Neural progenitor cell (in vitro differentiated cells): ENCODE data around the gene PFDN1. TPM values are rescaled to one million over a fixed set of nuclear protein-coding genes. Genes with fewer than 3 reads are reported as not detected.
A peak's percentile ranks its signal among the peaks of the same experiment; 100 is the strongest.

Experiments used
- DNase-seq: peaks from one replicate; pipeline ENCODE4 v3.0.0-alpha.2; 2016; ENCODE audit warnings: low spot score
- H2AFZ ChIP-seq: fragments of 200-600 bp; sonication (generic); replicated peaks from 2 replicates; pipeline ENCODE4 v1.6.1; 2016; ENCODE audit warnings: antibody characterized with exemption
- H3F3A ChIP-seq: fragments of 200-600 bp; sonication (generic); 2 replicates; pipeline ENCODE4 v1.6.1; 2016; ENCODE audit warnings: antibody characterized with exemption, low read depth
- H3K27ac ChIP-seq: fragments of 200-600 bp; sonication (generic); 2 replicates; pipeline ENCODE4 v1.5.1; 2016; ENCODE audit warnings: mild to moderate bottlenecking
- H3K27me3 ChIP-seq: fragments of 200-600 bp; sonication (generic); 2 replicates; pipeline ENCODE4 v1.6.1; 2016; ENCODE audit warnings: mild to moderate bottlenecking, moderate library complexity
- H3K36me3 ChIP-seq: fragments of 200-600 bp; sonication (generic); 2 replicates; pipeline ENCODE4 v1.5.1; 2016
- H3K4me1 ChIP-seq: fragments of 200-600 bp; sonication (generic); 2 replicates; pipeline ENCODE4 v1.6.1; 2016; ENCODE audit warnings: mixed run types
- H3K4me2 ChIP-seq: fragments of 200-600 bp; sonication (generic); 2 replicates; pipeline ENCODE4 v1.6.1; 2016
- H3K4me3 ChIP-seq: fragments of 200-600 bp; sonication (generic); 2 replicates; pipeline ENCODE4 v1.5.1; 2016
- H3K79me2 ChIP-seq: fragments of 200-600 bp; sonication (generic); 2 replicates; pipeline ENCODE4 v1.6.1; 2016; ENCODE audit warnings: low read depth
- H3K9ac ChIP-seq: fragments of 200-600 bp; sonication (generic); 2 replicates; pipeline ENCODE4 v1.6.1; 2016
- H3K9me3 ChIP-seq: fragments of 200-600 bp; sonication (generic); 2 replicates; pipeline ENCODE4 v1.5.1; 2016; ENCODE audit warnings: low read depth
- H4K20me1 ChIP-seq: fragments of 200-600 bp; sonication (generic); 2 replicates; pipeline ENCODE4 v1.6.1; 2016; ENCODE audit warnings: low read depth
- H3K27ac Mint-ChIP-seq: 3 replicates; pipeline ENCODE4 v1.8.0; 2021; ENCODE audit warnings: mixed read lengths
- H3K27me3 Mint-ChIP-seq: 2 replicates; pipeline ENCODE4 v1.8.0; 2022; ENCODE audit warnings: low read depth, mild to moderate bottlenecking, inconsistent platforms, moderate library complexity, mixed read lengths; ENCODE audit not compliant: insufficient read depth
- H3K36me3 Mint-ChIP-seq: 3 replicates; pipeline ENCODE4 v1.8.0; 2021; ENCODE audit warnings: mixed read lengths
- H3K4me1 Mint-ChIP-seq: 3 replicates; pipeline ENCODE4 v1.8.0; 2021; ENCODE audit warnings: mixed read lengths
- H3K4me3 Mint-ChIP-seq: 3 replicates; pipeline ENCODE4 v1.8.0; 2021; ENCODE audit warnings: mild to moderate bottlenecking, moderate library complexity, mixed read lengths
- H3K9me3 Mint-ChIP-seq: 3 replicates; pipeline ENCODE4 v1.8.0; 2020; ENCODE audit warnings: mixed read lengths
- CTCF ChIP-seq: fragments of 200-600 bp; sonication (generic); IDR thresholded peaks from 2 replicates; pipeline ENCODE4 v1.5.1; 2017; ENCODE audit warnings: antibody characterized with exemption, mild to moderate bottlenecking
- EZH2 ChIP-seq: fragments of 200-600 bp; sonication (generic); IDR thresholded peaks from 2 replicates; pipeline ENCODE4 v1.6.1; 2017; ENCODE audit warnings: antibody characterized with exemption, mild to moderate bottlenecking, moderate library complexity
- EZH2phosphoT487 ChIP-seq: fragments of 200-600 bp; sonication (generic); IDR thresholded peaks from 2 replicates; pipeline ENCODE4 v1.6.1; 2017; ENCODE audit warnings: antibody characterized with exemption
- total RNA-seq: library from RNA; depleted of rRNA; stranded (reverse); fragments of >200 nt; gene quantifications from 2 replicates; pipeline ENCODE4 v1.2.3, GENCODE V29; 2015; ENCODE audit warnings: low replicate concordance

Gene PFDN1
- total RNA-seq, 1 donor from 2014 or later: 79.8 TPM

- H3K4me3 Mint-ChIP-seq: no peak overlapping the region
- no peaks in the 10 kb centered on the region for H3K79me2 ChIP-seq
- H4K20me1 ChIP-seq: no peaks in the 10 kb centered on the region
- H3K4me2 ChIP-seq: no peak overlapping the region
- no peaks in the 10 kb centered on the region for H3K36me3 Mint-ChIP-seq
- H3K27ac Mint-ChIP-seq: no peak overlapping the region
- H3K27me3 Mint-ChIP-seq: peaks cover 3% of the 10 kb centered on the region
- peaks cover 15% of the 10 kb centered on the region for H3F3A ChIP-seq
- peaks cover 9% of the 10 kb centered on the region for H3K4me1 Mint-ChIP-seq
- no peak for DNase-seq
- H3K36me3 ChIP-seq: no peaks in the 10 kb centered on the region
- TF ChIP-seq EZH2 (no peak), EZH2phosphoT487 (no peak), CTCF (no peak)
- H3K4me3 ChIP-seq: no peak overlapping the region
- no peaks in the 10 kb centered on the region for H3K9me3 Mint-ChIP-seq
- no peak overlapping the region for H3K27ac ChIP-seq
- no peak overlapping the region for H3K9ac ChIP-seq
- H3K27me3 ChIP-seq: peaks cover 22% of the 10 kb centered on the region
- H3K9me3 ChIP-seq: no peaks in the 10 kb centered on the region
- no peaks in the 10 kb centered on the region for H3K4me1 ChIP-seq
- H2AFZ ChIP-seq: no peak overlapping the region
Observed at GRCh38 chr5:140348104-140348503, 45.2 kb upstream of the PFDN1 start.

GRCh38 chr5:140347360-140347759 is 44.5 kb upstream of the PFDN1 start:
- Histone ChIP-seq H3K4me3 (no peak overlapping the region), H3K36me3 (no peaks in the 10 kb centered on the region), H2AFZ (no peak overlapping the region), H3K9ac (no peak overlapping the region), H3K9me3 (no peaks in the 10 kb centered on the region), H3K4me2 (peak overlapping the region; percentile 80), H3K27ac (no peak overlapping the region), H4K20me1 (no peaks in the 10 kb centered on the region), H3K27me3 (peaks cover 22% of the 10 kb centered on the region), H3K79me2 (no peaks in the 10 kb centered on the region), H3K4me1 (no peaks in the 10 kb centered on the region), H3F3A (peaks cover 15% of the 10 kb centered on the region)
- no peak overlapping the region for H3K27ac Mint-ChIP-seq
- peak overlapping the region; percentile 85 for H3K4me3 Mint-ChIP-seq
- no peaks in the 10 kb centered on the region for H3K9me3 Mint-ChIP-seq
- H3K36me3 Mint-ChIP-seq: no peaks in the 10 kb centered on the region
- H3K4me1 Mint-ChIP-seq: peaks cover 9% of the 10 kb centered on the region
- TF ChIP-seq EZH2 (no peak), EZH2phosphoT487 (no peak), CTCF (no peak)
- DNase-seq: no peak
- H3K27me3 Mint-ChIP-seq: peaks cover 3% of the 10 kb centered on the region

- no peaks in the 10 kb centered on the region for H3K36me3 Mint-ChIP-seq
- H3K4me3 ChIP-seq: peak within 1 kb of the TSS; percentile 59
- H3K4me3 Mint-ChIP-seq: peak within 1 kb of the TSS; percentile 85
- no peaks in the 10 kb centered on the region for H3K9me3 ChIP-seq
- TF ChIP-seq CTCF: peak; percentile 64
- peak; percentile 45 for TF ChIP-seq EZH2
- no peak for TF ChIP-seq EZH2phosphoT487
- peaks cover 15% of the 10 kb centered on the region for H3F3A ChIP-seq
- H3K27me3 Mint-ChIP-seq: peaks cover 7% of the 10 kb centered on the region
- no peaks in the 10 kb centered on the region for H3K36me3 ChIP-seq
- H3K27ac ChIP-seq: no peak within 1 kb of the TSS
- H3K4me1 ChIP-seq: no peaks in the 10 kb centered on the region
- H3K9ac ChIP-seq: no peak within 1 kb of the TSS
- H2AFZ ChIP-seq: peak within 1 kb of the TSS; percentile 80
- no peaks in the 10 kb centered on the region for H3K9me3 Mint-ChIP-seq
- no peaks in the 10 kb centered on the region for H3K79me2 ChIP-seq
- H3K27ac Mint-ChIP-seq: no peak within 1 kb of the TSS
- DNase-seq: peak; percentile 97
- peaks cover 22% of the 10 kb centered on the region for H3K27me3 ChIP-seq
- peaks cover 8% of the 10 kb centered on the region for H3K4me1 Mint-ChIP-seq
- peak within 1 kb of the TSS; percentile 80 for H3K4me2 ChIP-seq
- H4K20me1 ChIP-seq: no peaks in the 10 kb centered on the region
Observed at GRCh38 chr5:140346348-140347221, 43.7 kb upstream of the PFDN1 start, which contains the start of gene HBEGF. HBEGF (minus strand) TSS chr5:140346603; CDS start chr5:140346328, 275 bp downstream.
